Ovary (tissue), 3 donors: ENCODE results near the gene RPRD1A.

Experiments used
- EP300 ChIP-seq: sonication (generic); formaldehyde crosslinking; IDR thresholded peaks from one replicate; pipeline ENCODE4 v1.6.1; 2017; ENCODE audit warnings: antibody characterized with exemption
- POLR2A ChIP-seq: fragments of 450-650 bp; IDR thresholded peaks from one replicate; pipeline ENCODE4 v1.6.1; 2017; ENCODE audit warnings: antibody characterized with exemption, mild to moderate bottlenecking, moderate library complexity
- TF ChIP-seq, protein P1 (sequence below), 3 donors: fragments of 450-650 bp in 2 of 3; fragments of 200-600 bp in 1 of 3; IDR thresholded peaks; one replicate each; pipeline versions ENCODE4 v1.5.1 to v1.8.0; 2016 to 2022; ENCODE audit warnings: antibody characterized with exemption in 3 of 3, mild to moderate bottlenecking in 1 of 3
- donor health status: DM: no; HTN: no; CAD: no.

DNA sequence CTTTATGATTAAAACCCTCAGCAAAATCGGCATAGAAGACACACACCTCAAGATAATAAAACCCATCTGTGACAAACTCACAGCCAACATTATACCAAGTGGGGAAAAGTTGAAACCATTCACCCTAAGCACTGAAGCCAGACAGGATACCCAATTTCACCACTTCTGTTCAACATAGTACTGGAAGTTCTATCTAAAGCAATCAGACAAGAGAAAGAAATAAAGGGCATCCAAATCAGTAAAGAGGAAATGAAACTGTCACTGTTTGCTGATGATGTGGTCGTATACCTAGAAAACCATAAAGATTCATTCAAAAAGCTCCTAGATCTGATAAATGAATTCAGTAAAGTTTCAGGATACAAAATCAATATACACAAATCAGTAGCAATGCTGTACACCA, 16.4 kb upstream of the RPRD1A start:
- TF ChIP-seq, protein P1, sequence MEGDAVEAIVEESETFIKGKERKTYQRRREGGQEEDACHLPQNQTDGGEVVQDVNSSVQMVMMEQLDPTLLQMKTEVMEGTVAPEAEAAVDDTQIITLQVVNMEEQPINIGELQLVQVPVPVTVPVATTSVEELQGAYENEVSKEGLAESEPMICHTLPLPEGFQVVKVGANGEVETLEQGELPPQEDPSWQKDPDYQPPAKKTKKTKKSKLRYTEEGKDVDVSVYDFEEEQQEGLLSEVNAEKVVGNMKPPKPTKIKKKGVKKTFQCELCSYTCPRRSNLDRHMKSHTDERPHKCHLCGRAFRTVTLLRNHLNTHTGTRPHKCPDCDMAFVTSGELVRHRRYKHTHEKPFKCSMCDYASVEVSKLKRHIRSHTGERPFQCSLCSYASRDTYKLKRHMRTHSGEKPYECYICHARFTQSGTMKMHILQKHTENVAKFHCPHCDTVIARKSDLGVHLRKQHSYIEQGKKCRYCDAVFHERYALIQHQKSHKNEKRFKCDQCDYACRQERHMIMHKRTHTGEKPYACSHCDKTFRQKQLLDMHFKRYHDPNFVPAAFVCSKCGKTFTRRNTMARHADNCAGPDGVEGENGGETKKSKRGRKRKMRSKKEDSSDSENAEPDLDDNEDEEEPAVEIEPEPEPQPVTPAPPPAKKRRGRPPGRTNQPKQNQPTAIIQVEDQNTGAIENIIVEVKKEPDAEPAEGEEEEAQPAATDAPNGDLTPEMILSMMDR (IDR thresholded peaks at IDR 0.05) = no peak
- TF ChIP-seq POLR2A (no peak), EP300 (no peak)
